ENCODE results near the gene ZNF280D.

Gene ZNF280D

GRCh38 chr15:56631765-56632164 is 101.5 kb downstream of the ZNF280D start:
- no peak for DNase-seq (ENCODE audit: low read depth)

DNA sequence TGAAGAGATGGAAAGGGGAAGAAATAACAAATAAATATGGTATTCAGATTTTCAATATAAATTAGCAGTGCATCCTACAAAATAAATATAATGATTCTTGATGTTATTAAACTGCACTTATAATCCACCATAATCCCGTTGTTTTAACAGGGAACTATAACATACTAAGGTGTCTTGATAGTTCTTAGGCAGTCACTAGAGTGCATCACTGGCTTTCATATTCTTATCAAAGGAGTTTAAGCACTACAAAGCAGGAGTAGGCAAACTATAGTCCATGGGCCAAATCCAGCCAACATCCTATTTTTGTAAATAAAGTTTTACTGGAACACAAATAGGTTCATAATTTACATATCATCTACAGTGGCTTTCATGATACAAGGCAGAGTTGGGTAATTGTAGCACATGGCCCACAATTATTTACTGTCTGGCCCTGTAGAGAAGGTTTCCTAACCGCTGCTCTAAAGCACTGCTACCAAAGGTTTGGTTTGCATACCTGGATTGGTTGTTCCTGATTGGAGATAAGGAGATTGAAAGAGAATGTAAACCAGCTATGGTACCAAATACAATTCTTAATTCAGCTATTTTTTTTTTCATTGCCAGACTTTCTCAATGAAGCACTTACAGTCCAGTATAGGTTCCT is 104.3 kb downstream of the ZNF280D start:
- no peak for DNase-seq (ENCODE audit: low read depth)

DNA sequence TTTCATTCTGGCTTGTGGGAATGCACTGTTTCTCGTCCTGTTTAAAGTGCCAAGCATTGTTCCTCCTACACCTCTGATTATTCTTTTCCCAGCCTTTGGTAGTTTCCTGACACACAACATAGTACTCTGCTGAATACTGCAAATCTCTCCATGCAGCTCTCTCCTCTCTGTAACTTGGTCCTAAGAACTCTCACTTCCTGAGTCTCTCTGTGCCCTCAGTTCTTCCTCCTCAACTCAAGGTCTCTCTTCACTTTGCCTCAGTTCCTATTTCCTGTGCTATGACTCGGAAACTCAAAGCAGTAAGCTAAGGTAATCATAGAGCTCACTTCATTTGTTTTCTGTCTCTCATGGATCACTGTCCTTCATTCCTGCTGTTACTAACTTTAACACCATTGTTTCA is 113.4 kb downstream of the ZNF280D start:
- no peak for DNase-seq (ENCODE audit: low read depth)

DNA sequence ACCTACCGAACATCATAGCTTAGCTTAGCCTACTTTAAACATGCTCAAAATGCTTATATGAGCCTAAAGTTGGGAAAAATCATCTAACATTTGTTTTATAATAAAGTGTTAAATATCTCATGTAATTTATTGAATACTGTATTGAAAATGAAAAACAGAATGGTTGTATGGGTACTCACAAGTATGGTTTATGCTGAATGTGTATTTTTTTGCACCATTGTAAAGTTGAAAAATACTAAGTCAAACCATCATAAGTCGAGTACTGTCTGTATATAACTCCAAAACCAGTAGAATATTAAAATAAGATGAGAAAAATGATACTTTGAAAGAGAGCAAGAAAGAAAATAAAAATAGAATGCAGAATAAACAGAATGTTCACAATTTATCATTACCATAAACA is 115.7 kb downstream of the ZNF280D start:
- no peak for DNase-seq (ENCODE audit: low read depth)

GRCh38 chr15:56616551-56616950 is 116.8 kb downstream of the ZNF280D start:
- DNase-seq (ENCODE audit: low read depth), result no peak

- no peak for DNase-seq (ENCODE audit: low read depth)
Measured at GRCh38 chr15:56613811-56614210, 119.5 kb downstream of the ZNF280D start.

DNA sequence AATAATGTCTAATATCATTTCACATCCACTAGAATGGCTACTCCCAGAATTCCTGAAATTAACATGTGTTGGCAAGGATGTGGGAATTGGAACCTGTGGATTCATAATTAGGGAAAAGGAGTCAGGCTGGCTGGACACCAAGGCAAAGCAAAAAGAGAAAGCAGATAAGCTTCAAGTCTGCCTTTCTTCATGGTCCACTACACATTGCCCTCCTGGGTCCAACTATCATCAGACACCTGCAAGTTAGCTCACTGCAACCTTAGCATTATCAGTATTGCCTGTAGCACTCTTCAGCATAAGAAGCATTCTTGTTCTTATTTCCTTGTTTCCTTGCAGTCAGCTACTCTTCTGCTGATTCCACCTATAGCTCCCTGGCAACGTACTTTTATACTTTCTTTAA is 124.3 kb downstream of the ZNF280D start:
- no peak for DNase-seq (ENCODE audit: low read depth)

GRCh38 chr15:56608140-56608778 is 125.0 kb downstream of the ZNF280D start:
- DNase-seq (ENCODE audit: low read depth), result no peak

- DNase-seq (ENCODE audit: low read depth), result no peak
Measured at GRCh38 chr15:56602253-56602652, 131.1 kb downstream of the ZNF280D start.

GRCh38 chr15:56600380-56600779 is 132.9 kb downstream of the ZNF280D start:
- no peak for DNase-seq (ENCODE audit: low read depth)

- DNase-seq (ENCODE audit: low read depth), result no peak
Measured at GRCh38 chr15:56598991-56599390, 134.3 kb downstream of the ZNF280D start.

DNA sequence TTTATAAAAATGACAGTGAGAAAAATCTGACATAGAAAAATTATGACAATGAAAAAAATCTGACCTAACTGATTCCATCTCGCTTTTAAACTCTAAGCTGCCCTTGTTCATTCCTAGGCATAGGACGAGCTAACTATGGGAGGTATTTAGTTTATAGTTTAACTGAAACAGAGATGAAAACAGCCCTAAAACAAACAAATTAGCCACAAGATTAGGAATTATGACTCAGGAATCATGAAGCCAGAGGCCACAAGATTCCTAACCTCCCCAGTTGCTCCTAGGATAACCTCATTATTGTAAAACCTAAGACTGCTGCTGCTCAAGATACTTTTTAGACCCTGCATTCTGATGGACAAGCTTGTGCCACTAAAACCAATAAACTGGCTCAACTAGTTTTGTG is 145.6 kb downstream of the ZNF280D start:
- no peak for DNase-seq (ENCODE audit: low read depth)

DNA sequence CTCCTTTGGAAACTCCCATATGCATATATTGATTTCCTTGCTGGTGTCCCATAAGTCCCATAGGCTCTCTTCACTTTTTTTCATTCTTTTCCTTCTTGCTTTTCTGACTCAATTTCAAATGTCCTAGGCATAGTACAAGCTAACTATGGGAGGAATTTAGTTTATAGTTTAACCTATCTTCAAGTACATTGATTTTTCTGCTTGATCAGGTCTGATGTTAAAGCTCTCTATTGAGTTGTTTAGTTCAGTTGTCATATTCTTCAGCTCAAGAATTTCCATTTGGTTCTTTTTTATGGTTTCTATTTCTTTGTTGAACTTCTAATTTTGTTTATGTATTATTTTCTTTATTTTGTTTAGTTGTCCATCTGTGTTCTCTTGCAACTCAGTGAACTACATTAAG is 147.1 kb downstream of the ZNF280D start:
- DNase-seq (ENCODE audit: low read depth), result no peak

DNA sequence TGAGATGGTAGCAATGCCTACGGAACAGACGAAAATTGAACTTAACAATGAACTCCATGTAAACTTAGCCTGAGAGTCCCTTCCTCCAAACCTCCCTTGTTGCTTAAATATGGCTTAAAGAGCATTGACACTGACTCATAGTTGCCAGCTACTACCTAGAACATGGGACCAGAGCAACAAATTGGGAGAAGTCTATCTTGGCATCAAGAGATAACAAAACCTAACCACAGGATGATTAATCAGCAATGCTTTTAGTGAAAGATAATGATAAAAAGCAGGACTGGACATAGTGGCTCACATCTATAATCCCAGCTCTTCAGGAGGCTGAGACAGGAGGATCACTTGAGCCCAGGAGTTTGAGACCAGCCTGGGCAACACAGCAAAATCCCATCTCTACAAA is 150.5 kb downstream of the ZNF280D start:
- no peak for DNase-seq (ENCODE audit: low read depth)

Data from activated T-cell treated with anti-CD3 and anti-CD28 coated beads for 1 hour (primary cell).